ELR (cell line): Measurements from ENCODE around the gene NGFR.

Experiments used
- DNase-seq: peaks from one replicate; pipeline ENCODE4 v3.0.0-alpha.2; 2015; ENCODE audit warnings: low read depth

Gene NGFR

GRCh38 chr17:49469831-49470810, 25.0 kb upstream of the NGFR start:
- no peak for DNase-seq

- no peak for DNase-seq
These were observed 23.9 kb upstream of the NGFR start for GRCh38 chr17:49471089-49471683.

GRCh38 chr17:49471769-49472168, 23.3 kb upstream of the NGFR start:
- no peak for DNase-seq

- DNase-seq: no peak
These were observed 22.6 kb upstream of the NGFR start for GRCh38 chr17:49472527-49472926.

GRCh38 chr17:49473900-49474751, 21.0 kb upstream of the NGFR start:
- no peak for DNase-seq

GRCh38 chr17:49477709-49478108, 17.4 kb upstream of the NGFR start:
- DNase-seq: no peak

GRCh38 chr17:49480836-49481615, 14.1 kb upstream of the NGFR start:
- no peak for DNase-seq

- peak; percentile 42 for DNase-seq
These were observed 12.8 kb upstream of the NGFR start for GRCh38 chr17:49482144-49482817.

GRCh38 chr17:49483599-49484509, 11.2 kb upstream of the NGFR start:
- no peak for DNase-seq

GRCh38 chr17:49484588-49484987, 10.5 kb upstream of the NGFR start:
- no peak for DNase-seq

- DNase-seq: no peak
These were observed 9.0 kb upstream of the NGFR start for GRCh38 chr17:49486012-49486641.

- no peak for DNase-seq
These were observed 7.9 kb upstream of the NGFR start for GRCh38 chr17:49487183-49487582.

GRCh38 chr17:49488612-49489011, 6.5 kb upstream of the NGFR start:
- DNase-seq: no peak

GRCh38 chr17:49489348-49489747, 5.7 kb upstream of the NGFR start:
- no peak for DNase-seq

- no peak for DNase-seq
These were observed 4.8 kb upstream of the NGFR start for GRCh38 chr17:49490276-49490675.

- no peak for DNase-seq
These were observed 3.8 kb upstream of the NGFR start for GRCh38 chr17:49491192-49491769.

- DNase-seq: no peak
These were observed 601 bp upstream of the NGFR start for GRCh38 chr17:49494399-49494985.

GRCh38 chr17:49495842-49496182, 719 bp downstream of the NGFR start:
- no peak for DNase-seq
